SIG-M5 (cell line): ENCODE measurements around the gene DNLZ.

Experiments used
- DNase-seq: peaks from one replicate; lab custom pipeline; 2025; lab: John Stamatoyannopoulos, UW

Gene DNLZ

DNA sequence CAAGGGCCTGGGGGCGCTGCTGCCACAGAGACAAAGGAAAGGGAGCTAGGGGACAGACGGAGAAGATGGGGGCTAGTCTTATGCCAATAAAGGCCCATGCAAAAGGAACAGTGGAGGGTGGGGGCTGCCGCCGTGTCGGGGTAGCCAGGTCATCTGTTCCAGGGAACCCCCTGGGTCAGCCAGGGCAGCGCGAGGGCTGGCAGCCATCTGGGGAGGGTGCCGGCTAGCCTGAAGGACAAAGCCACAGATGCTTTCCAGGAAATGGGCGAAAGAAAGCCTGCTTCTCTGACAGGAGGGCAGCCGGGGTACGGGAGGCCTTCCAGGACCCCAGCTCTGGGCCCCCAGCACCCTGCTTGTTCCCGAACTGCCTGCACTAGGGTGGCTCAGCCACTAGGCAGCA, 11.6 kb upstream of the DNLZ start:
- DNase-seq, result no peak

DNA sequence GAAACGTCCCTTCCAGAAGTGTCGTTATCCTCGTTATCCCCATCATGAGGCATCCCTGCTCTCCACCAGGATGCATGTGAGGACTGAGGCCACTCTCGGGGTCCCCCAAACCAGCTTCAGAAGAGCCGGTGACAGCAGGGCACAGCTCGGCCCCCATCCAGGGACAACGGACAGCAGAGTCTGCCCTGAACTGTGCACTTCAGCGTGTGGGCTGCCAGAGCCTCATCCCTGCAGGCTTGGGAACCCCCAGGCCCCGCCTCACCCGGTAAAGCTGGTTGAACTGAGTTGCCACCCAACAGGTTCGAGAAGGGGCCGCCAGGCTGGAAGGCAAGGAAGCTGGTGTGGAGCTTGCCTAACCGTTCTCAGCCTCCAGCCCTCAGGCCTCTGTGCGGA, 10.6 kb upstream of the DNLZ start:
- no peak for DNase-seq

DNA sequence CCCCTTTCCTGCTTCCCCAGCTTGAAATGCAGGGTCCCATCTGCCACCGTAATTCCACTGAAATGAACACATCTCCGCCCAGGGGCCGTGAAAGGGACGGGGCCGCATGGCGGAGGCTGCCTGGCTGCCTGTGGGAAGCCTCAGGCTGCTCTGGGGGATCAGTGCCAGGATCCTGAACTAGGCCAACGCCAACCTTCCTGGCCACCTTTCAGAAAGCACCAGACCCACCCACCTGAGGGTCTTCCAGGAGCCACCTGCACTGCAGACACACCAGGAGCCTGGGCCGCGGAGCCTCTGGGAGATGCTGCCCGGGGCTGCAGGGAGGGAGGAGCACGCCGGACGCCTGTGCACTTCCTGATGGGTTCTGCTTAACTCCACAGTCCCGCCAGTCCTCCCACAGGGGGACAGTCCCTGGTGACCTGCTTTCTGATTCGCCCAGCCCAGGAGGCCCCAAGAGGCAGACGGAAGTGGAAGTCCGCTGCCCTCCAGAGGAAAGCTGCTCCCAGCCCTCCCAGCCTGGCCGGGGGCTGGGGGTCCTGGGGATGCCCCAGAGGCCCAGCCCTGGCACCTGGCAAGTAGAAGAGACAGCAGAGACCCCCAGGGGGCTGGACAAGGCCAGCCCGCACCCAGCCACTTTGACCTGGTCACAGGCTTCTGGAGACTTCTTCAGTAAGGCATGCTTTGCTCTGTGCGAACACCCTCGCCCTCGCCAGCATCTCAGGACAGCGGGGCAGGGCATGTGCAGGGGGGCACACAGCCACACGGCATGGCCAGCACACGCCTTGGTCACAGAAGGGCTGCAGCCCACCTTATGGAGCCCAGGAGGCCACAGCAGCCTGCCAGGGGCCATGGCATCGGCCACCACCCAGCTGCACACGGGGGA, 10.0 kb upstream of the DNLZ start, which contains the start of gene CARD9:
TSS of gene CARD9 (minus strand) at position 370 of the 883 bp plus-strand sequence. CDS start 1,591 bp downstream, outside the sequence.
- DNase-seq, result no peak

DNA sequence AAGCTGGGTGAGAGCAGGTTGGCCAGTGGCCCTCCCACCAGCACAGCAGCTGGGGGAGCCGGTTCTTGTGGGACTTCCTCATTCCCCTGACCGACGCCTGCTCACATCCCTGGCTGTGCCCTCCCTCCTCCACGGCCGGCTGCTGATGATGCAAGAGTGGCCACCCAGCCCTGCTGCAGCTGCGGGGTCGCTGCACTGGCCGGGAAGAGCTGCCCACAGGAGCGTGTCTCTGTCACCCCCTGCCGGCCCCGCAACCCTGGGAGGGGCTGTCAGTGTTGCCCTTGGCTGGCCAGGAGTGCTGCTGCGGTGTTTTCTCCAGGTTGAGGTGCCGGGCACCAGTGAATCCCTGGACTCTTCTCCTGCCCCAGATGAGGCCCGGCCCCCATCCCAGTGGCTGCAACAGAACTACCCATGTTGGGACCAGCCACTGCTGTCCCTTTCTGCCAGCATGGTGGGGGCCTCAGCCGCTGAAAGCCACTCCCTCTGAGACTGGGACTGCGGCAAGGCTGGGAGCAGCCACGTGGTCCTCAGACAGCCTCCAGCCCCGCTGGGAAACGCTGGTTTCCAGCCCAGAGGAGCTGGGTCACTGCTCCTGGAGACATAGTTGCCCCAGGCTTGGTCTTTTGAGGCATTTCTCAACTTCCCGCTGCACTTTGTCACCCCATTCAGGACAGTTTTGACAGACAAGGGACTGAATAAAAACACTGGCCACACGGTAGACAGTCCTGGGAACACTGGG, 9.2 kb upstream of the DNLZ start:
- no peak for DNase-seq

DNA sequence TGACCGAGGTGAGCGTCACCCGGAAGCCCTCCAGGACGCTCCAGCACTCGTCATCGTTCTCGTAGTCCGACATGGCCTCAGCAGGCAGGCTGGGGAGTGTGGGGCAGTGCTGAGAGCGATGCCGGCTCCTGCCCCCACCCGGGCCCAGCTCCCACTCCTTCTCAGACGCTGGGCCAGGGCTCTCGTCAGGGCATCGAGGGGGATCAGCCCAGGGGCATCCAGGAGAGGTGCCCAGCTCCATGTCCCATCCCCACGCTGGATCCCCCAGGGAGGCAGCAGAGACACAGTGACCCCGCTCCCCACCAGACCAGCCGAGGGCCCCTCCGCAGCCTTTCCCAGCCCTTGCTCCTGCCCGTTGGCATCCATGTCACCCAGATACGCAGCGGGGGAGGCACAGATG, 8.5 kb upstream of the DNLZ start:
- no peak for DNase-seq

DNA sequence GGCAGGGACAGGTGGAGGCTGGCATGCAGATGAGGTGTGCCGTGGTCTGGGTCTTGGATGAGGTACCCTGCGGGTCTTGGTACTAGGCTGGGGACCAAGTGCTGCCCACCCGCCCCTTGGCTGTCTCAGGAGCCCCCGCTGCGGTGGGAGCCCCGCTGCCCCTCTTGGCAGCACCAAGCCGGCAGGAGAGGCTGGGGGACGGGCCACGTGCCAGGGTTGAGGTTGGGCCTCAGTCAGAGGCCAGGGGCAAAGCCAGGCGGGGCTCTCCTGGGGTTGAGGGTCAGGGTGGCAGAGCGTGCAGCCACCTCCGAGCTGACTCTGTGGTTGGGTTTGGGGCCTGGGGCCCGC, 8.0 kb upstream of the DNLZ start:
- no peak for DNase-seq

DNA sequence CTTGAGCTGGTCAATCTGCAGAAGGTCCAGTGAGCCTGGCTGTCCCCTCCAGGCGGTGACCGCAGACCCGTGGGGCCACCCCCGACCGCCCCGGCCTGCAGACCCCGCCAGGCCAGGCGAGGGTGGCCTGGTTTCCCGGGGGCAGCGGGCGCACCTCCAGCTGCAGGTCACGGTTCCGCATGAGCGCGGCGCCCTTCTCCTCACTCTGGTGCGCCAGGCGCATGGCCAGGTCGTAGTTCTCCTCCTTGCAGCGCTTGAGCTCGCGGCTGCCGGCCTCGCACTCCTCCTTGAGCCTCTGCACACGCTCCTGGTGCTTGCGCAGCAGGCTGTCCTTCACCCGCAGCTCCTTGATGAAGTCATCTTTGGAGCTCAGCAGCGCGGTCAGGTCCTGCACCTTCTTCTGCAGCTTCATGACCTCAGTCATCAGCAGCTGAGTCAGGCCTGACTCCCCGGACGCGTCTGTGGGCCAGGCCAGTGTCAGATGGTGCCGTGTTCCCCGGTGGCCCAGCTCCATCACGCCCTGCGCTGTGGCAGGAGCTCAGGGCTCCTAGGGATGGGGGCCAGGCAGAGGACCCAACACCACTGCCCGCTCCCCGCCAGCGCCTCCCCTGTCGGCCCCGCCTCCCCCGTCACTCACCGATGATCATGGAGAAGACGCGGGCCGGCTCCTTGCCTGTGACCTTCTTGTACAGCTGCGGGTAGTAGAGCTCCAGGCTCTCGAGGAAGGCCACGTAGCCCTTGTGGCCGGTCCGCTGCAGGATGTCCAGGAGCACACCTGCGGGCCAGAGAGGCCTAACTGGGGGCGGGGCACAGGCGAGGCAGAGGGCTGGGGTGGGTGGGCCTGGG, 7.4 kb upstream of the DNLZ start:
- no peak for DNase-seq

DNA sequence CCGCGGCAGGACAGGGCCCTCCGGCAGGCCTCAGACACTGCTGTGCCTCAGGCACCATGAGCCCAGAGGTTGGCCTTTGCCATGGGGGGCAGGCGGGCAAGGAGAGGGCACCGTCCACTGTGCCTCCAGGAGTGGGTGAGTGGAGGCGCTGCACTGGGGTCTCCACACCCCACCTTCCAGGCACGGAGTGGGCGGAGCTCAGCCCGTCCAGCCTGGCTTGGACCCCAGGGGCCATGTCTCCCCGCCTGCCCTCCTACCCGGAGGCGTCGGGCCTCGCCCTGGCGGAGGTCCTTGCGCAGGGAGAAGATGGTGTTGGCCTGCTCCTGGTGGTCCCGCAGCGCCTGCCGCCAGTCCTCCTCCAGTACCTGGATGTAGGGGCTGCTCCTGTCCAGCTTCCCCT, 6.5 kb upstream of the DNLZ start:
- DNase-seq, result no peak

DNA sequence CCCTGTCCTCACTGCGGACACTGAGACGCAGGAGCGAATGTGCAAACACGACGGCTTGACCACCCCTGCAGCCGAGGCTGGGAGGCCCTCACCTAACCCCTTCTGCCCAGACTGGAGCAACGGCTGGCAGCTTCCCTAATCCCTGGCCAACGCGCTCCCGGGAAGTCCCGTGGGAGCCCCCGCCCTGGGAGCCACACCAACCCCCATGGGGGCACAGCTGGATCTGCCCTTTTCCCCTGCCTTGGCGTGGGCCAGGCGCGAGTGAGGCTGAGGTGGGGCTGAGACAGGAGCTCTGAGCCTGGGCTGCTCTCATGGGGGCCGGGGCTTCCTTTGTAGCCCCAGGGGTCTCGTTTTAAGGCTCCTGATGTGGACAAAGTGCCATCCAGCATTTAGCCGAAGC, 4.6 kb upstream of the DNLZ start:
- no peak for DNase-seq

DNA sequence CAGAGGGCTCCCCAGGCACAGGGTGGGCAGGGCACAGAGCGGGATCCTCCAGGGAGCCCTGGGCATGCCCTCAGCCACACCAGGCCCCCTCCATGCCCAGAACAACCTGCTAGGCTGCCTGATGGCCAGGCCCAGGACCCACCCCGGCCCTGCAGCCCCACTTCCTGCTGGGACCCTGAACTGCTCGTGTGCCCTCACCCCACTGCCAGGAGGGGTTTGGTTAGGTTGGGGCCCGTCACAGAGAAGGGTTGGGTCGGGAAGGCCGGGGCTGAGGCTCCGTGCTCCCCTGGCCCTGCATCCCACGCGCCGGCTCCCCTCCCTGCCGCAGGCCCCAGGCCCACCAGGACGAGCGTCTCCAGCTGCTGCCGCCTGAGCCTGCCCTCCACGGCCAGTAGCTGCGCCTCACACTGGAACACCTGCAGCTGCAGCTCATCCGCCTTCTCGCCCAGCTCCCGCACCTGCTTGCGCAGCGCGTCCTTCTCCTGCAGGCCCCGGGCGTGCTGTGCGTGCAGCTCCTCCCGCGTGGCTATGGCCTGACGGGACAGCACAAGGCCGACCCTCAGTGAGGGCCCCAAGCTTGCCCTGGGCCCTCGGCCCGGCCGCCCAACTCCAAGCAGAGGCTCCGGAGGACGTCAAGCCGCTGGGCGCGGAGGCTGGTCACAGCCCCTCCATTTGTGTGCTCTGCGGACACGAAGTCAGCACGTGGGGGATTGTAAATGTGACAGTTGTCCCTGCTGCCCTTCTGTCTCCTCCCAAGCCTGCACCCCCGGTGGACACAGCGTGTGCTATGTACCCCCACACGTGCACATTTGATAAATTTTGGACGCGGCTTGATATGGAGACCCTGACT, 4.0 kb upstream of the DNLZ start:
- no peak for DNase-seq

DNA sequence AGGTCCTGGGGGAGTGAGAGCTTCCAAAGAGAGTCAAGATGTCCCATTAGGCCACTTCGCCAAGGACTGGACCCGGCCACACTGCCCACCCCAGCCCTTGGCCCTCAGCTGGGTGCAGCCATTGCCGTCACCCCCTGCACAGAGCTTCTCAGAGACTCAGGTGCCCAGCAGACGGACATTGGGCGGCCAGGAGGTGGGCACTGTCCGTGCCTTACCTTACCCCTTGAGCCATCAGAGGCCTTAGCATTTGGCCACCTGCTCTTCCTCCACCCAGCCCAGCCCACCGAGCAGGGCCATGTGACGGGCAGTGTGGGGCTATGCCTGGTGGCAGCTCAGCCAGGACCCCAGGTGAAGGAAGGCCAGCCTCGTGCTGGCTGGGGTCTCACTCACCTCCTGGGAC, 3.3 kb upstream of the DNLZ start:
- no peak for DNase-seq

DNA sequence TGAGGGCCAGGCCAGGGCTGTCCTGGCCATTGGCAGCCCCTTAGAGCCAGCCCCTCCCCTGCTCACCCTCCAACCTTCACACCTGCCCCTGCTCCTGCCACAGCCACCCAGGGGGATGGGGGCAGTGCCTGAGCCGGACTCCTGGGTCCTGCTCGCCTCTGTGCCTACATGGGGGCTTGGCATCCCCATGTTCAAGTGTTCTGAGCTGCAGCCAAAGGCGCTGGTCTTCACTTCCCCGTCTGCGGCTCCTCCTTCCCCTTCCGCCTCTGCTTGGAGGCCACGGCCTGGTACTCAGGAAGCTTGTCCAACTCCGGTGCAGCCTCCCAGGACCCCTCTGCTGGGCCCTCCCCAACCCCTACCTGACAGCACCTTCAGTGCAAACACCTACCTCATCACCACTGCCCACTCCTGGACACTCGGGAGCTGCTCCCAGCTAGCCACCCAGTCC, 2.3 kb upstream of the DNLZ start:
- DNase-seq, result no peak

DNA sequence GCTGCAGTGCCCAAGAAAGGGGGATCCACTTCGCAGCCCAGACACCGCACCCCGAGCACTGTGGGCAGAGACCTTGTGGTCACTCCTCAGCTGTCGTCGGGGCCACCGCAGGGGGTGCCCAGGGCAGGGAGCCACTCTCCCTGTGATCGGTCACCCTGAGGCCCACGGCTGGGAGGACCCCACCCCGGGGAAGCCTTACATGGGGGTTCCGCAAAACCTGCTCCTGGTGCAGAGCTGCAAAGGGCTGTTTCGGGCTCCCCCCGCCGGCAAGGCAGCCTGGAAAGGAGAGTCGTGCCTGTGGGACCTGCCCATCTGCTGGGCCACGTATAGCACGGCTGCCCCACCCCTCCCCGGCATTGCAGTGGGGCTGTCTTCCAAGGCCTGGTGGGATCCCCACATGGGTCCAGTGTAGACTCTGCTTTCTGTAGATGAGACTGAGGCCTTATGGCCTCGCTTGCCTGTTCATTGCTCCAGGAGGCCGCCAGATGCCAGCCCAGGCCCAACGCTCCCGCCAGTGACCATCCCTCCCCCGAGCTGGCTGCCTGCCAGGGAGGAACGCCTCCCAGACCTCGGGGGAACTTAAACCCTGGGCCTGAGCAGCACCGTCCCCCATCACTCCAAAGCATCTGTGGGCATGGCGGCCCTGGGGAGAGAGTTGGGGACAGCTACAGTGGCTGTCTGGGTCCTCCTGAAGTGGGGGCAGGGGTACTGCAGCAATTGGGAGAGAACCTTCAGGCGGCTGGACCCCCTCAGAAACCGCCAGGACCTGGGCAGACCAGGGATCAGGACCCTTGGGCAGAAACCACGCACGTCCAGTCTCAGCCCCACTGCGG, 1.6 kb upstream of the DNLZ start:
- no peak for DNase-seq

DNA sequence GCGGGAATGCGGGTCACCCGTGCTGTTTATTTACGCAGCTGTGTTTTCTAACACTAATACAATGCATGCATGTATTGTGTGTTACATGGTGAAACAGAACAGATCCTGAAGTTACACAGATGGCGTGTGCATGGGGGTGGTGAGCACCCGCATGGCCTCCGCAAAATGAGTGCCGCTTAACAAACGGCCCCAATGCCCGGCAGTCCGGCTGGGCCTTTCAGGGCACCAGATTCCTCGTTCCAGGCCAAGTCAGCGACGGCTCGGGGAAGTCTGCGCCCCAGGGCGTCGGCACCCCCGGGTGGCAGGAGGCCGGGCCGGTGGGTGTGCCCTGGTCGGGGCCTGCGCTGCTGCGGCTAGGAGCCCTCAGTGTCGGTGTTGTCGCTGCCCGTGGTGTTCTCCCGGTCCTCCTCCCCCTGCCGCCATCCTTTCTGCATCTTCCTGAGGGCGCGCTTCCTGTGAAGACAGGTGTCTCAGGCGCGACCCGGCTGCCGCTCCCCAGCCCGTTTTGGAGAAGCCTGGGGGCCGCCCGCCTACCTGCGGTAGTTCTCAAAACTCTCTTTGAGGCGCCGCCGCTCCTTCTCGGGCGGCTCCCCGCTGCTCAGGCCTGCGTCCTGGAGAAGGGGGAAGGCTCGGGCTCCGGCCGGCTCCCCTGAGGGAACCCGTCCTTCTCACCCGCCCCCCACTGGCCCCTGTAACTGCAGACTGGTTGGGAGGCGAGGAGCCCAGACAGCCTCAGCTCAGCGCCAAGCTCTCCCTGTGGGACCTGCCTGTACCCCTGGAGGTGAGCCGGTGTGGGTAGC, 605 bp upstream of the DNLZ start:
- no peak for DNase-seq

DNA sequence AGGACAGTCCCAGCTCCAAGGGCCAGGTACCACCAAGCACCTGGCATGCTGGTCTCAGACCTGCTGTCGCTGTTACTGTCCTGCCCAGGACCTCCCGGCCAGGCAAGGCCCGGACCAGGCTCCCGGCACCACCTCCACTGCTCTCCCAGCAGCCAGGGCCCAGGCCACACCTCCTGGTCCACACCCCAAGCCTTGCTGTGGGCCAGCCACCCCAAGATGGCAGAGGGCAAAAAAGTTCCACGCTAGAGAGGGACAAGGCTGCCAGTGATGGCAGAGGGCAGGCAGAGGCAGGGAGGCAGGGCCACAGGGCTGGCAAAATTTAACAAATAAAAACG, 1.1 kb downstream of the DNLZ start:
- no peak for DNase-seq

DNA sequence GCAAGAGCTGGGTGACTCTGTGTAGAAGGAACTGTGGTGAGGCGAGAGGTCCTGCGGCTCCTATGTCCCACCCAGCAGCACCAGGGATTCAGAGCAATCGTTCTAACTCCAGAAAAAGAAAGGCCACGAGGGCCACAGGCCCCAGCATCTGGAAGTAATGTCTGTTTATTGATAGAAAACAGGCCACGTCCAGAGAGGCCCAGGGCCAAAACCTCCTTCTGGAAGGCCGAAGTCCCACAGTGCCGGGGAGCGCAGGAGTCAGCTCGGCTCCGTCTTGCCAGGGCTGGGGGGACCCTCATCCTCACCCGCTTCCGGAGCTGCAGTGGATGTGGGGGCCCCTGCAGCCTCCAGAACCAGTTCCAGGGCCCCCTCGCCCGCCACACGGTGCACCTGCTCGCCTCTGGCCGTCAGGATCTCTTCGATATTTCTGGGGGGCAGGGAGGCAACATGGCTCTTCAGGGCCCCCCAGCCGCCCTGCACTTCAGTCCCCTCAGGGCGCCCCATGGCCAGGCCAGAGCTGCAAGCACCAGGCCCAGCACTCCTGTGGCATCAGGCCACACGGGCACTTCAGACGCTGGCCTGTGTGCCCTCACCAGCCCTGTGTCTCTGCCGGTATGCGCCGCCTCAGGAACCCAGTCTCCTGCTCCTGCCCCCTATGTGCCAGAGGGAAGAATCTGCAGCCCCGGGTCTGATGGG, 1.6 kb downstream of the DNLZ start:
- no peak for DNase-seq

DNA sequence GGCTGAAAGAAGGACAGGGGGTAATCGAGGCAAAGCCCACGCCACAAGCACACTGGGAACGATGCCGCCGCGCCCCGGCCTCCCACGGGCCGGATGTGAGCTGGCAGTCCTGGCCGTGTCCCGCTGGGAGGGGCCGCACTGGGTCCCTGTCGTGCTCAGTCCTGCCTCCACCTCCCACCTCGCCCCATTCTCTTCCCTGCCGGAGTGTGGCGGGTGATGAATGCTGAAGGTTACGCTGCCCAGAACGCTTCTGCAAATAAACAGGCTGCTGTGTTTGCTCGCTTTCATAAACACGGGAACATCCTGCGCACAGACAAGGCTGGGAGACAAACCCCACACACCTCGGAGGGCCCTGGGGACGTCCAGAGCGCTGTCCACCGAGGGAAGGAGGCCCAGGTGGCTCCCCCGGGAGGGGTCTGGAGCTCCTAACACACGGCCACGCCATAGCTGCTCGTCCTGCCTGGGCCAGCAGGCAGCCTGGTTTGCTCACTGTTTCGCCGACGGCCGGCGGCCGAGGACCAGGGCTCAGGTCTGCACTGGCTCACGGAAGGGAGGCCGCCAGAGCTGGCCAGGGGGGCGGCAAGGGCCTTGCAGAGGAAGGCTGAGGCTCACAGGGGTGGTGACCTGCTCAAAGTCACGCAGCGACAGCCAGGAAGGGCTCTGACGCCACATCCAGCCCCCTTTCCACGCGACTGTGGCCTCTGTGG, 2.3 kb downstream of the DNLZ start:
- DNase-seq, result no peak
